VCaP (cell line): ENCODE results near the gene VSIG4.

Experiments used
- H3K27ac ChIP-seq: fragments of 450-650 bp; 2 replicates; pipeline ENCODE4 v1.5.1; 2017
- CTCF ChIP-seq: fragments of 450-650 bp; conservative IDR thresholded peaks from 2 replicates; pipeline ENCODE4 v1.5.1; 2017; ENCODE audit warnings: mild to moderate bottlenecking, moderate library complexity

Gene VSIG4

GRCh38 chrX:66019310-66019652 lies 20.6 kb downstream of the VSIG4 start:
- H3K27ac ChIP-seq, result peak overlapping the region; percentile 83; the same call in 1 of the 2 replicates
- TF ChIP-seq CTCF, result no peak

- TF ChIP-seq CTCF, result no peak
- H3K27ac ChIP-seq, result peak overlapping the region; percentile 83
Observed at GRCh38 chrX:66018585-66019309, 21.1 kb downstream of the VSIG4 start.

GRCh38 chrX:66017659-66018170 lies 22.2 kb downstream of the VSIG4 start:
- TF ChIP-seq CTCF, result no peak
- peak overlapping the region; percentile 83 for H3K27ac ChIP-seq

GRCh38 chrX:66016905-66017658 lies 22.8 kb downstream of the VSIG4 start:
- TF ChIP-seq CTCF, result peak; percentile 14; the same call in 1 of the 2 replicates
- peak overlapping the region; percentile 83 for H3K27ac ChIP-seq

GRCh38 chrX:66015900-66016689 lies 23.8 kb downstream of the VSIG4 start:
- no peak for TF ChIP-seq CTCF
- H3K27ac ChIP-seq, result no peak overlapping the region

GRCh38 chrX:66015152-66015831 lies 24.6 kb downstream of the VSIG4 start:
- H3K27ac ChIP-seq, result no peak overlapping the region
- TF ChIP-seq CTCF, result no peak
